NCI-H2171 treated with DMSO at 0.1 percent for 48 hours (cell line): Measurements from ENCODE around the gene ADAMTS2.
"Not testable (repeated sequence)": the region's sequence is repeated elsewhere in the genome, so short reads cannot be mapped to it uniquely, and the experiment has no call there.

Experiments used
- DNase-seq: peaks from one replicate; lab custom pipeline; 2025; lab: John Stamatoyannopoulos, UW

Gene ADAMTS2

GRCh38 chr5:179296150-179296821 is 49.0 kb downstream of the ADAMTS2 start:
- no peak for DNase-seq

- no peak for DNase-seq
These were observed 49.5 kb downstream of the ADAMTS2 start for GRCh38 chr5:179295778-179296149.

- no peak for DNase-seq
These were observed 50.1 kb downstream of the ADAMTS2 start for GRCh38 chr5:179294891-179295777.

GRCh38 chr5:179294131-179294780 is 51.0 kb downstream of the ADAMTS2 start:
- no peak for DNase-seq

GRCh38 chr5:179292681-179293635 is 52.3 kb downstream of the ADAMTS2 start:
- no peak for DNase-seq

GRCh38 chr5:179292202-179292601 is 53.1 kb downstream of the ADAMTS2 start:
- DNase-seq, result no peak

- no peak for DNase-seq
These were observed 54.4 kb downstream of the ADAMTS2 start for GRCh38 chr5:179290681-179291540.

GRCh38 chr5:179289756-179290385 is 55.4 kb downstream of the ADAMTS2 start:
- DNase-seq, result no peak

- no peak for DNase-seq
These were observed 56.5 kb downstream of the ADAMTS2 start for GRCh38 chr5:179288809-179289185.

GRCh38 chr5:179288101-179288808 is 57.0 kb downstream of the ADAMTS2 start:
- no peak for DNase-seq

GRCh38 chr5:179287631-179288030 is 57.6 kb downstream of the ADAMTS2 start:
- DNase-seq, result no peak

- DNase-seq, result no peak
These were observed 58.2 kb downstream of the ADAMTS2 start for GRCh38 chr5:179287071-179287470.

- DNase-seq, result not testable (repeated sequence)
These were observed 59.5 kb downstream of the ADAMTS2 start for GRCh38 chr5:179285776-179286162.

GRCh38 chr5:179284751-179285631 is 60.3 kb downstream of the ADAMTS2 start:
- DNase-seq, result no peak

- not testable (repeated sequence) for DNase-seq
These were observed 61.4 kb downstream of the ADAMTS2 start for GRCh38 chr5:179283908-179284307.

- no peak for DNase-seq
These were observed 63.6 kb downstream of the ADAMTS2 start for GRCh38 chr5:179281694-179282093.

- no peak for DNase-seq
These were observed 65.2 kb downstream of the ADAMTS2 start for GRCh38 chr5:179280095-179280490.

- no peak for DNase-seq
These were observed 65.7 kb downstream of the ADAMTS2 start for GRCh38 chr5:179279347-179280094.
